ENCODE measurements around the gene SHE.

GRCh38 chr1:154541231-154541630, 39.0 kb upstream of the SHE start:
- TF ChIP-seq CTCF (IDR thresholded peaks at IDR 0.05; ENCODE audit: poor library complexity, severe bottlenecking) (no peak), EZH2 (IDR thresholded peaks at IDR 0.05; ENCODE audit: borderline replicate concordance, insufficient read depth, low read length, poor library complexity, severe bottlenecking) (no peak), EP300 (conservative IDR thresholded peaks at IDR 0.05; ENCODE audit: poor library complexity, severe bottlenecking) (no peak)
